HCT116 (cell line): ENCODE measurements around the gene SLC22A23. TPM values are rescaled to one million over a fixed set of nuclear protein-coding genes. Genes with fewer than 3 reads are reported as not detected.

ENCODE experiments used
- ATAC-seq: fragments of 200-7000 bp; cut with Tn5 transposase; 2 replicates; pipeline ENCODE4 v1.9.1; 2020; ENCODE audit warnings: mild to moderate bottlenecking, moderate library complexity
- BruUV-seq: library from RNA; stranded (reverse); fragments of 400-500 nt; replicated peaks from 2 replicates; lab custom pipeline; 2021; lab: Mats Ljungman, UMichigan
- CTCF ChIA-PET: fragments of 300-600 bp; sonication (Branson Sonifier 250); formaldehyde crosslinking; loops from one replicate; lab custom pipeline; 2021; ENCODE audit warnings: antibody characterized with exemption; lab: Charles Lee
- POLR2A ChIA-PET: fragments of 300-600, 350-600 bp; sonication (Branson Sonifier 250); formaldehyde crosslinking; loops from one replicate; lab custom pipeline; 2021; ENCODE audit warnings: antibody characterized with exemption; lab: Charles Lee
- RAD21 ChIA-PET, 2 experiments: fragments of 300-600 bp; sonication (Branson Sonifier 250); formaldehyde crosslinking; loops; one replicate each; lab custom pipeline; 2023; ENCODE audit warnings: low total read pairs in 2 of 2; ENCODE audit not compliant: uncharacterized antibody in 2 of 2, unreplicated experiment in 2 of 2, low non-redundant PET in 1 of 2; lab: Charles Lee
- DNase-seq: peaks from one replicate; pipeline ENCODE4 v3.0.0-alpha.2; 2010; ENCODE audit warnings: low read depth, low spot score
- H2AFZ ChIP-seq: fragments of 200-600 bp; shearing (Covaris generic), sonication (generic); 2 replicates; pipeline ENCODE4 v1.6.1; 2017; ENCODE audit warnings: low read depth, mixed run types, mixed read lengths, antibody characterized with exemption, low read length; ENCODE audit not compliant: poor library complexity, severe bottlenecking
- H3K27ac ChIP-seq: 2 replicates; pipeline ENCODE4 v1.5.1; 2012; ENCODE audit warnings: low read depth, low read length
- H3K27me3 ChIP-seq: fragments of 200-600 bp; sonication (generic); 2 replicates; pipeline ENCODE4 v1.6.1; 2016; ENCODE audit warnings: mixed run types, low read length, mixed read lengths; ENCODE audit not compliant: insufficient read depth
- H3K36me3 ChIP-seq, 2 experiments: fragments of 200-500 bp in 1 of 2; fragments of 200-600 bp in 1 of 2; sonication (Bioruptor generic) in 1 of 2; sonication (generic) in 1 of 2; 2 replicates each; pipeline versions ENCODE4 v1.5.1 to v1.6.1; 2014 to 2016; ENCODE audit warnings: low read length in 2 of 2, inconsistent platforms in 1 of 2, mixed read lengths in 1 of 2, mixed run types in 1 of 2; ENCODE audit not compliant: insufficient read depth in 2 of 2, control insufficient read depth in 1 of 2
- H3K4me1 ChIP-seq, 2 experiments: fragments of 200-600 bp in 1 of 2; sonication (generic) in 1 of 2; 2 replicates each; pipeline versions ENCODE4 v1.5.1 to v1.6.1; 2012 to 2017; ENCODE audit warnings: low read length in 2 of 2, inconsistent platforms in 1 of 2, mild to moderate bottlenecking in 1 of 2, mixed read lengths in 1 of 2, mixed run types in 1 of 2, moderate library complexity in 1 of 2; ENCODE audit not compliant: insufficient read depth in 2 of 2, control insufficient read depth in 1 of 2
- H3K4me2 ChIP-seq: fragments of 200-600 bp; sonication (generic); 2 replicates; pipeline ENCODE4 v1.6.1; 2017; ENCODE audit warnings: mixed run types, low read length, mixed read lengths
- H3K4me3 ChIP-seq, 2 experiments: fragments of 200-600 bp in 1 of 2; sonication (generic) in 1 of 2; replicated peaks in 1 of 2; 2 replicates each; pipeline ENCODE4 v1.5.1; 2011 to 2016; ENCODE audit warnings: low read length in 2 of 2, control low read depth in 1 of 2, low read depth in 1 of 2, mild to moderate bottlenecking in 1 of 2, mixed read lengths in 1 of 2, mixed run types in 1 of 2
- H3K79me2 ChIP-seq: fragments of 200-600 bp; sonication (generic); 2 replicates; pipeline ENCODE4 v1.6.1; 2017; ENCODE audit warnings: mild to moderate bottlenecking, mixed run types, low read length, moderate library complexity, mixed read lengths; ENCODE audit not compliant: insufficient read depth
- H3K9ac ChIP-seq: fragments of 200-600 bp; sonication (generic); 2 replicates; pipeline ENCODE4 v1.6.1; 2016; ENCODE audit warnings: low read length, mixed read lengths
- H3K9me2 ChIP-seq: fragments of 200-600 bp; sonication (generic), shearing (Covaris generic); 2 replicates; pipeline ENCODE4 v1.6.1; 2017; ENCODE audit warnings: mixed run types, mild to moderate bottlenecking, moderate library complexity; ENCODE audit not compliant: insufficient read depth
- H3K9me3 ChIP-seq, 2 experiments: fragments of 200-500 bp in 1 of 2; fragments of 200-600 bp in 1 of 2; sonication (Bioruptor generic) in 1 of 2; sonication (generic) in 1 of 2; 2 replicates each; pipeline ENCODE4 v1.6.1; 2014 to 2017; ENCODE audit warnings: low read length in 2 of 2, mixed read lengths in 2 of 2, inconsistent platforms in 1 of 2, low read depth in 1 of 2, mild to moderate bottlenecking in 1 of 2, mixed run types in 1 of 2, moderate library complexity in 1 of 2; ENCODE audit not compliant: control insufficient read depth in 1 of 2, insufficient read depth in 1 of 2
- H4K20me1 ChIP-seq: fragments of 200-600 bp; sonication (generic), shearing (Covaris generic); 2 replicates; pipeline ENCODE4 v1.6.1; 2017; ENCODE audit warnings: mixed run types, mild to moderate bottlenecking, moderate library complexity; ENCODE audit not compliant: insufficient read depth
- CBX3 ChIP-seq: IDR thresholded peaks from 2 replicates; pipeline ENCODE4 v1.6.1; 2012; ENCODE audit warnings: low read depth
- CEBPB ChIP-seq: IDR thresholded peaks from 2 replicates; pipeline ENCODE4 v1.6.1; 2012; ENCODE audit warnings: low read depth
- EZH2 ChIP-seq: fragments of 200-600 bp; sonication (generic); IDR thresholded peaks from 2 replicates; pipeline ENCODE4 v1.6.1; 2017; ENCODE audit warnings: antibody characterized with exemption, mixed run types
- EZH2phosphoT487 ChIP-seq: fragments of 200-600 bp; IDR thresholded peaks from 2 replicates; pipeline ENCODE4 v1.6.1; 2018; ENCODE audit warnings: antibody characterized with exemption, borderline replicate concordance
- JUND ChIP-seq: IDR thresholded peaks from 2 replicates; pipeline ENCODE4 v1.6.1; 2012
- POLR2A ChIP-seq: IDR thresholded peaks from 2 replicates; pipeline ENCODE4 v1.7.0; 2011; ENCODE audit warnings: borderline replicate concordance; ENCODE audit not compliant: insufficient read depth, insufficient read length; ENCODE audit errors: extremely low read depth
- POLR2AphosphoS5 ChIP-seq: IDR thresholded peaks from 2 replicates; pipeline ENCODE4 v1.6.1; 2011; ENCODE audit warnings: mild to moderate bottlenecking, low read depth, low read length, moderate library complexity
- RAD21 ChIP-seq: IDR thresholded peaks from 2 replicates; pipeline ENCODE4 v1.6.1; 2012; ENCODE audit warnings: low read depth, mild to moderate bottlenecking
- SIN3A ChIP-seq: IDR thresholded peaks from 2 replicates; pipeline ENCODE4 v1.6.1; 2012; ENCODE audit warnings: low read depth
- SRF ChIP-seq: IDR thresholded peaks from 2 replicates; pipeline ENCODE4 v1.6.1; 2012; ENCODE audit warnings: low read depth
- YY1 ChIP-seq: IDR thresholded peaks from 2 replicates; pipeline ENCODE4 v1.6.1; 2011; ENCODE audit warnings: low read length, low read depth, moderate library complexity, mild to moderate bottlenecking; ENCODE audit not compliant: insufficient replicate concordance; ENCODE audit errors: extremely low read depth
- ZBTB33 ChIP-seq: IDR thresholded peaks from 2 replicates; pipeline ENCODE4 v1.6.1; 2011; ENCODE audit warnings: mild to moderate bottlenecking, low read length, moderate library complexity; ENCODE audit not compliant: insufficient replicate concordance; ENCODE audit errors: extremely low read depth
- ZFX ChIP-seq: fragments of 450-650 bp; IDR thresholded peaks from 2 replicates; pipeline ENCODE4 v1.6.1; 2017
- ZNF274 ChIP-seq: fragments of 200-500 bp; sonication (Bioruptor generic); IDR thresholded peaks from 2 replicates; pipeline ENCODE4 v1.6.1; 2014; ENCODE audit warnings: mild to moderate bottlenecking, low read depth, low read length, inconsistent platforms
- intact Hi-C: fragments of 100-400 bp; cut with micrococcal nuclease; formaldehyde crosslinking; loops from 2 replicates; pipeline ENCODE4 v1.10.0; 2022
- total RNA-seq: library from RNA; stranded (reverse); gene quantifications from one replicate; pipeline ENCODE4 v1.2.1, GENCODE V29; 2021; ENCODE audit not compliant: unreplicated experiment
- TF ChIP-seq, protein P1 (sequence below): IDR thresholded peaks from 2 replicates; pipeline ENCODE4 v1.6.1; 2012; ENCODE audit warnings: low read depth
- TF ChIP-seq, protein P2 (sequence below): IDR thresholded peaks from 2 replicates; pipeline ENCODE4 v1.6.1; 2012
- TF ChIP-seq, protein P3 (sequence below), 3 experiments: fragments of 200-600 bp in 1 of 3; sonication (generic) in 1 of 3; IDR thresholded peaks in 2 of 3; conservative IDR thresholded peaks in 1 of 3; 2 replicates each; pipeline ENCODE4 v1.5.1; 2012 to 2017; ENCODE audit warnings: low read depth in 2 of 3, low read length in 2 of 3, antibody characterized with exemption in 1 of 3, borderline replicate concordance in 1 of 3, control low read depth in 1 of 3, mild to moderate bottlenecking in 1 of 3, mixed read lengths in 1 of 3, mixed run types in 1 of 3, moderate library complexity in 1 of 3; ENCODE audit not compliant: insufficient read depth in 1 of 3

SLC22A23 gene
- total RNA-seq, 1 experiment from 2014 or later, result 11.5 TPM

DNA sequence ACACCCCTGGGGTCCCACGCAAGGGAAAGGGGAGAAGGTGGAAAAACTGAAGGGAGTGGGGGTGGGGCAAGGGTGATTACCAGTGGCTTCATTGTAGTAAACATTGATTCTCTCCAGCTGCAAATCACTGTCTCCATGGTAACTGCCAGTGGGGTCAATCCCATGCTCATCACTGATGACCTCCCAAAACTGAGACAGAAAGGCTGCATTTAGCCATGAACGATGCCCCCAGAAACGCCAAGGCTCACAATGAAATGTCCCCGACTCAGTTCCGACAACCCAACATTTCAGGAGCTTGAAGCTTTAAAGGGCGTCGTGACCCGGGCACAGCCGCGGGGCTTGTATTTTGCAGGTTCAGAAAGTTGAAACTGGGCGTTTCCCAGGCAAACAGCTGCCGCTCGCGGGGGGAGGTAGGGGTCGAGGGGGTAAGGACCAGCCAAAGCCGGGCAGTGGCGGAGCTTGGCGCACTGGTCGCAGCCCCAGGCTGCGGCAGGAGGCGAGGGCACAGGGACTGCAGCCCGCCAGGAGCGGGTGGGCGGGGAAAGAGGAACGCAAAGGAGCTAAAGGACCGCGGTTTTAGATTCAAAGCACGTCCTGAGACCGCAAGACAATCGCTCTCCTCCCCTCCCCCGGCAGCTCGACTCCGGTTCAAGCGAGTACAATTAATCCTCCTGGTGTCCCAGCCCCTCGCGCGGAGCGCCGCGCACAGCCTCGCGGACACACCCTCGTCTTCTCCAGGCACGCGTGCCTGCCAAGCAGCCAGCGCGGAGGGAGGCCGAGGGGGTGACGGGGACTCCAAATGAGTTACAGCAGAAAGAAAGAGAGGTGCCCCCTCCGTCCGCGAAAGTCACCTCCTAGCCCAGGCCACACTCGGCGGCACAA, 230.1 kb downstream of the SLC22A23 start:
- RAD21 ChIA-PET, result no interaction called here
- H3K4me2 ChIP-seq, result no peak overlapping the region
- no peak overlapping the region for H3K27ac ChIP-seq
- no peaks in the 10 kb centered on the region for H3K9me2 ChIP-seq
- H4K20me1 ChIP-seq, result no peaks in the 10 kb centered on the region
- CTCF ChIA-PET, result no interaction called here
- no peaks in the 10 kb centered on the region for H3K9me3 ChIP-seq
- DNase-seq, result no peak
- H3K27me3 ChIP-seq, result 0 out of 2 replicates have a peak, but pooled peaks cover 6% of the 10 kb centered on the region
- intact Hi-C loops, result no loop called here
- no peak overlapping the region for H2AFZ ChIP-seq
- ATAC-seq, result no peak
- POLR2A ChIA-PET, result no interaction called here
- no peak for TF ChIP-seq YY1
- TF ChIP-seq, protein P1, sequence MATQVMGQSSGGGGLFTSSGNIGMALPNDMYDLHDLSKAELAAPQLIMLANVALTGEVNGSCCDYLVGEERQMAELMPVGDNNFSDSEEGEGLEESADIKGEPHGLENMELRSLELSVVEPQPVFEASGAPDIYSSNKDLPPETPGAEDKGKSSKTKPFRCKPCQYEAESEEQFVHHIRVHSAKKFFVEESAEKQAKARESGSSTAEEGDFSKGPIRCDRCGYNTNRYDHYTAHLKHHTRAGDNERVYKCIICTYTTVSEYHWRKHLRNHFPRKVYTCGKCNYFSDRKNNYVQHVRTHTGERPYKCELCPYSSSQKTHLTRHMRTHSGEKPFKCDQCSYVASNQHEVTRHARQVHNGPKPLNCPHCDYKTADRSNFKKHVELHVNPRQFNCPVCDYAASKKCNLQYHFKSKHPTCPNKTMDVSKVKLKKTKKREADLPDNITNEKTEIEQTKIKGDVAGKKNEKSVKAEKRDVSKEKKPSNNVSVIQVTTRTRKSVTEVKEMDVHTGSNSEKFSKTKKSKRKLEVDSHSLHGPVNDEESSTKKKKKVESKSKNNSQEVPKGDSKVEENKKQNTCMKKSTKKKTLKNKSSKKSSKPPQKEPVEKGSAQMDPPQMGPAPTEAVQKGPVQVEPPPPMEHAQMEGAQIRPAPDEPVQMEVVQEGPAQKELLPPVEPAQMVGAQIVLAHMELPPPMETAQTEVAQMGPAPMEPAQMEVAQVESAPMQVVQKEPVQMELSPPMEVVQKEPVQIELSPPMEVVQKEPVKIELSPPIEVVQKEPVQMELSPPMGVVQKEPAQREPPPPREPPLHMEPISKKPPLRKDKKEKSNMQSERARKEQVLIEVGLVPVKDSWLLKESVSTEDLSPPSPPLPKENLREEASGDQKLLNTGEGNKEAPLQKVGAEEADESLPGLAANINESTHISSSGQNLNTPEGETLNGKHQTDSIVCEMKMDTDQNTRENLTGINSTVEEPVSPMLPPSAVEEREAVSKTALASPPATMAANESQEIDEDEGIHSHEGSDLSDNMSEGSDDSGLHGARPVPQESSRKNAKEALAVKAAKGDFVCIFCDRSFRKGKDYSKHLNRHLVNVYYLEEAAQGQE, result no peak
- TF ChIP-seq, protein P2, sequence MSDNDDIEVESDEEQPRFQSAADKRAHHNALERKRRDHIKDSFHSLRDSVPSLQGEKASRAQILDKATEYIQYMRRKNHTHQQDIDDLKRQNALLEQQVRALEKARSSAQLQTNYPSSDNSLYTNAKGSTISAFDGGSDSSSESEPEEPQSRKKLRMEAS, result no peak
- no peak for TF ChIP-seq ZBTB33
- no peak for TF ChIP-seq RAD21
- no peak for TF ChIP-seq SIN3A
- no peak for TF ChIP-seq CEBPB
- no peak for TF ChIP-seq EZH2phosphoT487
- no peak for TF ChIP-seq SRF
- TF ChIP-seq EZH2, result no peak
- TF ChIP-seq POLR2AphosphoS5, result no peak
- TF ChIP-seq ZNF274, result no peak
- no peak for TF ChIP-seq POLR2A
- no peak for TF ChIP-seq CBX3
- TF ChIP-seq JUND, result no peak
- TF ChIP-seq, protein P3, sequence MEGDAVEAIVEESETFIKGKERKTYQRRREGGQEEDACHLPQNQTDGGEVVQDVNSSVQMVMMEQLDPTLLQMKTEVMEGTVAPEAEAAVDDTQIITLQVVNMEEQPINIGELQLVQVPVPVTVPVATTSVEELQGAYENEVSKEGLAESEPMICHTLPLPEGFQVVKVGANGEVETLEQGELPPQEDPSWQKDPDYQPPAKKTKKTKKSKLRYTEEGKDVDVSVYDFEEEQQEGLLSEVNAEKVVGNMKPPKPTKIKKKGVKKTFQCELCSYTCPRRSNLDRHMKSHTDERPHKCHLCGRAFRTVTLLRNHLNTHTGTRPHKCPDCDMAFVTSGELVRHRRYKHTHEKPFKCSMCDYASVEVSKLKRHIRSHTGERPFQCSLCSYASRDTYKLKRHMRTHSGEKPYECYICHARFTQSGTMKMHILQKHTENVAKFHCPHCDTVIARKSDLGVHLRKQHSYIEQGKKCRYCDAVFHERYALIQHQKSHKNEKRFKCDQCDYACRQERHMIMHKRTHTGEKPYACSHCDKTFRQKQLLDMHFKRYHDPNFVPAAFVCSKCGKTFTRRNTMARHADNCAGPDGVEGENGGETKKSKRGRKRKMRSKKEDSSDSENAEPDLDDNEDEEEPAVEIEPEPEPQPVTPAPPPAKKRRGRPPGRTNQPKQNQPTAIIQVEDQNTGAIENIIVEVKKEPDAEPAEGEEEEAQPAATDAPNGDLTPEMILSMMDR (IDR thresholded peaks at IDR 0.05 in 2 of 3, conservative IDR thresholded peaks at IDR 0.05 in 1 of 3; ENCODE audit: borderline replicate concordance in 1 of 3, insufficient read depth in 1 of 3, low read depth in 2 of 3, low read length in 2 of 3), result no peak
- TF ChIP-seq ZFX, result no peak
- no peak overlapping the region for H3K9ac ChIP-seq
- no peaks in the 10 kb centered on the region for H3K79me2 ChIP-seq
- no TSS peak for BruUV-seq
- H3K4me1 ChIP-seq, result no peaks in the 10 kb centered on the region
- H3K36me3 ChIP-seq, result no peaks in the 10 kb centered on the region
- H3K4me3 ChIP-seq, result no peak overlapping the region
